IPS-15b (cell line): ENCODE data around the gene TNFSF9.
"Not testable (repeated sequence)": the region's sequence is repeated elsewhere in the genome, so short reads cannot be mapped to it uniquely, and the experiment has no call there.

Experiments used
- H3K27me3 ChIP-seq: one replicate; pipeline ENCODE4 v1.6.1; 2013; ENCODE audit warnings: low read length; ENCODE audit not compliant: control insufficient read depth, insufficient read depth
- H3K36me3 ChIP-seq: one replicate; pipeline ENCODE4 v1.6.1; 2013; ENCODE audit warnings: low read length; ENCODE audit not compliant: control insufficient read depth, insufficient read depth
- H3K4me1 ChIP-seq: one replicate; pipeline ENCODE4 v1.6.1; 2013; ENCODE audit warnings: mild to moderate bottlenecking, low read length; ENCODE audit not compliant: control insufficient read depth, insufficient read depth
- H3K4me3 ChIP-seq: one replicate; pipeline ENCODE4 v1.5.1; 2013; ENCODE audit warnings: low read depth, low read length
- H3K9ac ChIP-seq: one replicate; pipeline ENCODE4 v1.6.1; 2013; ENCODE audit warnings: low read depth, mild to moderate bottlenecking, low read length
- H3K9me3 ChIP-seq: one replicate; pipeline ENCODE4 v1.6.1; 2013; ENCODE audit warnings: mild to moderate bottlenecking, low read length; ENCODE audit not compliant: control insufficient read depth, insufficient read depth

The TNFSF9 gene

GRCh38 chr19:6495947-6496346 is 34.9 kb upstream of the TNFSF9 start:
- Histone ChIP-seq H3K36me3 (peaks cover 18% of the 10 kb centered on the region), H3K9me3 (peaks cover 3% of the 10 kb centered on the region), H3K27me3 (peaks cover 2% of the 10 kb centered on the region)

DNA sequence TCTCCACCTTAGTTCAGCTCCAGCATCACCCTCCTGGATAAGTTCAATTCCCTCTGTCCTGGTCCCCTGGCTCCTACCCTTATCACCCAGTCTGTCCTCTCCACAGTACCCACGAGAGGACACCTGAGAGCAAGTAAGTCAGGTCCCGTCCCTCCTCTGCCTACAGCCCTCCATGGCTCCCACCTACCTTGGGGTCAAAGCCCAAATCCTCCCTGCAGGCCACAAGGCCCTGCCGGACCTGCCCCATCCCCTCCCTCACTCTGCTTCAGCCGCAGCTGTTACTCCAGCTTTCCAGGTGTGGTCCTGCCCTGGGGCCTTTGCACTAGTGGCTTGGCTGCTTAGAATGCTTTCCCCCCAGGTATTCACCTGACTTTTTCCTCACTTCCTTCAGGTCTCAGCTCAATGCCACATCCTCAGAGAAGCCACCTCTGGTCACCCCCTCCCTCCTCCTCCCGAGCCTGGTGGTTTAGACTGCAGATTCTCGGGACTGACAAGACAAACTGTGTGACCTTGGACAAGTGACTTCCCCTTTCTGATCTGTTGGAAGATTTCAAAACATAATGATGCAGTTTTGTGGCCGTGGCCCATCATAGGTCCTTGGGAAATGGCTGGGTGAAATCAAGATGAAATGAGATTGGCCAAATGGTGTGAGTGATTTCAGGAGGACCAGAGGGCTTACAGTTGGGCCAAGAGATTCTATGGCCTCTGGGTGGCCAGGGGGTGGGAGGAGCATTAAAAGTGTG is 32.4 kb upstream of the TNFSF9 start:
- Histone ChIP-seq H3K4me3 (no peak overlapping the region), H3K27me3 (peaks cover 7% of the 10 kb centered on the region), H3K9me3 (no peaks in the 10 kb centered on the region), H3K4me1 (no peaks in the 10 kb centered on the region), H3K9ac (no peak overlapping the region), H3K36me3 (peaks cover 18% of the 10 kb centered on the region)

More at GRCh38 chr19:6495947-6496346, 34.9 kb upstream of the TNFSF9 start:
- no peak overlapping the region for H3K4me3 ChIP-seq
- no peak overlapping the region for H3K9ac ChIP-seq
- no peaks in the 10 kb centered on the region for H3K4me1 ChIP-seq

DNA sequence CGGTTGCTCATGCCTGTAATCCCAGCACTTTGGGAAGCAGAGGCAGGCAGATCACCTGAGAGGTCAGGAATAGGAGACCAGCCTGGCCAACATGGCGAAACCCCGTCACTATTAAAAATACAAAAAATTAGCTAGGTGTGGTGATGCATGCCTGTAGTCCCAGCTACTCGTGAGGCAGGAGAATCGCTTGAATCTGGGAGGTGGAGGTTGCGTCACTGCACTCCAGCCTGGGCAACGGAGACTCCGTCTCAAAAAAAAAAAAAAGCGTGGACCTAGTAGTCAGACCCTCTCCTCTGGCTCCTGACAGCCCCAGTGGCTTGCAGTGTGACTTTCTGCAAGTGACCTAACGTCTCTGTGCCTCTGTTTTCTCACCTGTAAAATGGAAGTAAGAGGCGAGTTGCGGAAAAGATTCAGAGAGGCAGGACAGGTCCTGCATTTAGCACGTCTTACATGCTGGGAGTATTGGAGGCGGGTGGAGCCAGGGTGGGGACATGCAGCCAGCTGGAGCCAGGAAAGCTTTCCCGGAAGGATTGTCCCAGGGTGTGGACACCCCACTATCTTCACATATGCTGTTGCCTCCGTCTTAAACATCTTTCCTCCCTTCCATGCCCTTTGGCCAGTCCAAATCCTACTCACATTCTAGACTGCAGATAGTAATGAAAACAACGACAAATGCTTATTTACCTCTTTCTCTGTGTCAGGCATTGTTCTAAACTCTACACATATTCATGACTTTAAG is 31.6 kb upstream of the TNFSF9 start:
- Histone ChIP-seq H3K4me3 (no peak overlapping the region), H3K36me3 (peaks cover 16% of the 10 kb centered on the region), H3K4me1 (no peaks in the 10 kb centered on the region), H3K9me3 (no peaks in the 10 kb centered on the region), H3K9ac (no peak overlapping the region), H3K27me3 (peaks cover 7% of the 10 kb centered on the region)

DNA sequence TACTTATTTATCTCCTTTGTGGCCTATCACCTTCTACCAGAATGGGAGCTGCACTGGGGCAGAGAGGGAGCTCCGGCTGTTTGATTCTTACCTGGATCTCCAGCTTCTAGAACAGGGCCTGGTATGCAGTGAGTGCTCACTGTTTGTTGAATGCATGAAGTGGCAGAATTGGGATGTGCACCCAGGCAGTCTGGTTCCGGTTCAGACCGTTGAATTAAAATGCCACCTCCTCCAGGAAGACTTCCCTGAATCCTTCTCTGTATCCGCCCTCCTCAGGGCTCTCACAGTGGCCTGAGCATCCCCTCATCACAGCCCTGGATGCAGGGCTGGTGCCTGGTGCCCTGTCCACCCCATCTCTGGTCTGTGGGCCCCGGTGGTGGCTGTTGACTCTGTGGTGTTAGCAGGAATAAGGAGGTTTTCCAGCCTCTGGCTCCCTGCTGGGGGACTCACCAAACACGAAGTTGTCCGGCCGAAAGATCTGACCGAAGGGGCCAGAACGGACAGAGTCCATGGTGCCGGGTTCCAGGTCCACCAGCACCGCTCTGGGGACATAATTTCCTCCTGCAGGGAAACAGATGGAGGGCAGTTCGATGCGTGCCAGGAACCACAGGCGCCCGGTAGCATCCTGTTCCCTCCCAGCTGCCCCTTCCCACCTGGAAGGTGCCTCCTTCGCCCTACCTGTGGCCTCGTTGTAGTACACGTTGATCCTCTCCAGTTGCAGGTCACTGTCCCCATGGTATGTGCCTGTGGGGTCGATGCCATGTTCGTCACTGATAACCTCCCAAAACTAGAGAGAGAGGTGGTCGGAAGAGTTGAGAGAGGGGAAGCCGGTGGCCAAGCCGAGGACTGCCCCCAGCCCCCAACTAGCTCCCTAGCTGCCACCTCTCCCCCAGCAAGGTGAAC is 29.7 kb upstream of the TNFSF9 start:
- Histone ChIP-seq H3K36me3 (no peaks in the 10 kb centered on the region), H3K4me1 (no peaks in the 10 kb centered on the region), H3K4me3 (peak overlapping the region; percentile 70), H3K27me3 (peaks cover 7% of the 10 kb centered on the region), H3K9me3 (no peaks in the 10 kb centered on the region), H3K9ac (no peak overlapping the region)

DNA sequence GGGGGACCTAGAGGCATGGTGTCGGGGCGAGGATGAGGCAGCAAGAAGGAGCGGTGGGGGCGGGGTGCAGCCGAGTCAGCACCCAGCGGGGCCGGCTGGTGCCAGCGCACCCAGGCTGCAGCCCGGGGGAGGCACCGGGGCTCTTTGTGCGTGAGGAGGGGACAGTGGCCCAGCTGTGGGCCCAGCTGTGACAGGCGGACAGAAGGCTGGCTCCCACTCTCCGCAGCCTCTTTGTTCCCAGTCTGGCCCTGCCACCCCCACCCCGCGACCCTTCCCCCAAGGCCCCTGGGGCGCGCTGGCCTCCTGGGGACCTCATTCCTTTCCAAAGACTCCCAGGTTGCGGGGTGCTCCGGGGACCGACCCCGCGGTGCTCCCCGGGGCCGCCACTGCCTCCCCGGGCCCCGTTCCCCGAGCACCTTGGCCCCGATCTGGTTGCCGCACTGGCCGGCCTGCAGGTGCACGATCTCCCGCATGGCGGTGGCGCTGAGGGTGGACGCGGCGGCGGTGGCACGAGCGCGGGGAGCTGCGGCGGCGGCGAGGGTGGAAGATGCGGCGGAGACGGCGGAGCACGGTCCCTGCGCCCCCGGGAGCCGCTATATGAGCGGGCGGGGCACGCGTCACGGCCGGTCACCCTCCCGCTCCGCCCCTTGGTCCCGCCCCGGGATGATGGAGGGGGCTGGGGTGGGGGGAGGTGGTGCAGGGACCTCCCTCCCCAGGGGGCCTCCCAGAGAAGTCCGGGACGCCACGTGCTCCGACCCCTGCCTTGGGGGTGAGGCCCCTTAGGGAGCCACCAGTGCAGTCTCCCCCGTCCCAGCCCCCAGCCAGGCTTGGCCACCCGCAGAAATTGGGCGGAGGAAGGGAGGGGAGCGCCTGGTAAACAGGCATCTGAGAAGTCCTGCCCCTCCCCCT is 28.8 kb upstream of the TNFSF9 start, which contains the start of gene TUBB4A:
Gene TUBB4A, minus strand, starts transcription at position 570 of the 909 bp plus-strand sequence. Its CDS starts 97 bp downstream, at position 473.
- no peak within 1 kb of the TSS for H3K9ac ChIP-seq
- no peaks in the 10 kb centered on the region for H3K9me3 ChIP-seq
- H3K4me3 ChIP-seq: peak within 1 kb of the TSS; percentile 70
- no peaks in the 10 kb centered on the region for H3K4me1 ChIP-seq
- no peaks in the 10 kb centered on the region for H3K36me3 ChIP-seq
- peaks cover 7% of the 10 kb centered on the region for H3K27me3 ChIP-seq

DNA sequence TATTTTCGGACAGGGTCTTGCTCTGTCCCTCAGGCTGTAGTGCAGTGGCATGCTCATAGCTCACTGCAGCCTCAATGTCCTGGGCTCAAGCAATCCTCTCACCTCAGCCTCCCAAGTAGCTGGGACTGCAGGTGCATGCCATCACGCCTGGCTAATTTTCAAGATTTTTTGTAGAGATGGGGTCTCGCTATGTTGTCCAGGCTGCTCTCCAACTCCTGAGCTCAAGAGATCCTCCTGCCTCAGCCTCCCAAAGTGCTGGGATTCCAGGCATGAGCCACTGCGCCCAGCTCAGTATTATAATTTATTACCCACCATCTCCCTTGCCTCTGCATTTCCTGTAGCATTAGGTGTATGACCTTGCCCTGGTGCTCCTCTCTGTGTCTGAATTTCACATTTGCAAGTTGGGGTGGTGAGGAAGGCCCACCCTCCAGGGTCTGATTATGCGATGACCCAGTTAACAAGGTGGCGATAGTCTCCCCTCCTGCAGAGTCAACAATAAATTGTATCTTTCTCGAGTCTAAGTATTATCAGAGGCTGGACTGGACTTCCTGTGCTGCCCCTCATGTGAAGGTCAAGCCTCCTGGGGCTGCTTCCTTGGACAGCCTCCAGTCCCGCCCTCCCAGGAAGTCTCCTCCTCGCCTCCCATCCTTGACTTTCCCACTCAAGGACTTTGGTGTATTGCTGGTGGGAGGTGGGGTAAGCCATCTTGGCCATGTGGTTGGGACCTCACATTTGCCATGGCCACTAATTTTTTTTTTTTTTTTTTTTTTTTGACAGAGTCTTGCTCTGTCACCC is 27.2 kb upstream of the TNFSF9 start:
- Histone ChIP-seq H3K9ac (no peak overlapping the region), H3K36me3 (no peaks in the 10 kb centered on the region), H3K27me3 (peaks cover 7% of the 10 kb centered on the region), H3K4me3 (no peak overlapping the region), H3K4me1 (no peaks in the 10 kb centered on the region), H3K9me3 (no peaks in the 10 kb centered on the region)

DNA sequence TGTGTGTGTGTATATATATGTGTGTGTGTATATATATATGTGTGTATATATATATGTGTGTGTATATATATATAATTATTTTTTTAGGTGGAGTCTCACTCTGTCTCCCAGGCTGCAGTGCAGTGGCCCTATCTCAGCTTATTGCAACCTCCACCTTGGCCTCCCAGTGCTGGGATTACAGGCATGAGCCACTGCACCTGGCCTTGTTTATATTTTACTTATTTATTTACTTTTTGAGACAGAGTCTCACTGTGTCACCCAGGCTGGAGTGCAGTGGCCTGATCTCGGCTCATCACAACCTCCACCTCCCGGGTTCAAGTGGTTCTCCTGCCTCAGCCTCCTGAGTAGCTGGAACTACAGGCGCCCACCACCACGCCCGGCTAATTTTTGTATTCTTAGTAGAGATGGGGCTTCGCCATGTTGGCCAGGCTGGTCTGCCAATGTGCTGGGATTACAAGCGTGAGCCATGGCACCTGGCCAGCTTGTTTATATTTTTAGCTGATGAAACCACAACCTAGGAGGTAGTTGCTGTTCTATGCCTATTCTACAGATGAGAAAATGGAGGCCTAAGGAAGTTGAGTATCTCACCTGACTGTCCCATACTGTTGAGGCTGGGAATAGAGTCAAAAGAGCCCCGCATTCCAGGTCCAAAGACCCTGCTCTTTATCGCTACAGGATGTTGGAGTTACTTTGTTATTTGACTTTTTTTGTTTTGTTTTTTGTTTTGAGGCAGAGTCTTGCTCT is 22.6 kb upstream of the TNFSF9 start:
- not testable (repeated sequence) for H3K36me3 ChIP-seq, H3K9ac ChIP-seq

DNA sequence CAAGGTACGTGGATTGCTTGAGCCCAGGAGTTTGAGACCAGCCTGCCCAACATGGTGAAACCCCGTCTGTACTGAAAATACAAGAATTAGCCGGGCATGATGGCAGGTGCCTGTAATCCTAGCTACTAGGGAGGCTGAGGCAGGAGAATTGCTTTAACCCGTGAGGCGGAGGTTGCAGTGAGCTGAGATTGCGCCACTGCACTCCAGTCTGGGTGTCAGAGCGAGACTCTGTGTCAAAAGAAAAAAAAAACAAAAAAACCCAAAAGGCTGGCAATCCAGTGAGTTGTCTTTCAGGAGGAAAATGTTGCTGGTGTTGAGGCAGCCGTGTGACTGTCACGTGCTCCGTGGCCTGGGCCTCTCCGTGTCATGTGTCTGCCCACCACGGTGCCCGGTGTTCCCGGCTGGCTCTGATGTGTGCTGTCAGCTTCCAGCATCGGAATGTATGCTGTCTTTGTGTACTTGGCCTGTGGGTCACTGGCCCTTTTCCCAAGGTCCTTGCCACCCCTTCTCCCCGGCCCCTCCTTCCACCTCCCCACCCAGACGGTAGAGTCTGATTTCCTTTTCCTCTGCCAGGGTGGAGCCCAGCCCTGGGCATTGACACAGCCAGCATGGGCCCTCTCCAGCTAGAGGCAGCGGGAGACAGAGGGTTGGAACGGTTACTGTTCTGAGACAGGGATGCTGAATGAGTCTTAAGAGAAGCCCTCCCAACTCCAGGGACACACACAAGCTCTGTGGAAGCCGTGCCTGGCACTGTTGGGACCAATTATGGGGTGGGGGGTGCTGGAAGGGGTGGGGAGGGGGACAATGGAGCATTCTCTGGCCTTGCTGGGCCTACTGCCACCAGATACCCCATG is 21.5 kb upstream of the TNFSF9 start:
- Histone ChIP-seq H3K36me3 (no peaks in the 10 kb centered on the region), H3K4me1 (no peaks in the 10 kb centered on the region), H3K9ac (no peak overlapping the region), H3K4me3 (no peak overlapping the region), H3K9me3 (no peaks in the 10 kb centered on the region), H3K27me3 (no peaks in the 10 kb centered on the region)

More for the DNA sequence above, 22.6 kb upstream of the TNFSF9 start:
- not testable (repeated sequence) for H3K4me1 ChIP-seq, H3K27me3 ChIP-seq, H3K4me3 ChIP-seq, H3K9me3 ChIP-seq

- H3K4me1 ChIP-seq: no peaks in the 10 kb centered on the region
- H3K9me3 ChIP-seq: no peaks in the 10 kb centered on the region
- H3K4me3 ChIP-seq: no peak overlapping the region
- no peaks in the 10 kb centered on the region for H3K36me3 ChIP-seq
- no peak overlapping the region for H3K9ac ChIP-seq
- H3K27me3 ChIP-seq: no peaks in the 10 kb centered on the region
Measured at GRCh38 chr19:6510618-6511017, 20.2 kb upstream of the TNFSF9 start.
